GM23338 (cell line): ENCODE measurements around the gene ADGRG6. TPM values are rescaled to one million over a fixed set of nuclear protein-coding genes. Genes with fewer than 3 reads are reported as not detected.

Experiments
- ATAC-seq: fragments of 200-7000 bp; cut with Tn5 transposase; 3 replicates; pipeline ENCODE4 v1.9.1; 2020
- DNase-seq: peaks from one replicate; pipeline ENCODE4 v3.0.0-alpha.2; 2015; ENCODE audit warnings: low spot score
- H2AFZ ChIP-seq: fragments of 200-600 bp; sonication (generic); 2 replicates; pipeline ENCODE4 v1.8.0; 2016; ENCODE audit warnings: antibody characterized with exemption, mild to moderate bottlenecking, moderate library complexity
- H3F3A ChIP-seq: fragments of 200-600 bp; sonication (generic); replicated peaks from 2 replicates; pipeline ENCODE4 v1.8.0; 2017; ENCODE audit warnings: antibody characterized with exemption, mixed run types, low read depth
- H3K27ac ChIP-seq: fragments of 200-600 bp; sonication (generic); 2 replicates; pipeline ENCODE4 v1.6.1; 2016; ENCODE audit warnings: low read depth
- H3K27me3 ChIP-seq: fragments of 200-600 bp; sonication (generic); 2 replicates; pipeline ENCODE4 v1.8.0; 2016; ENCODE audit warnings: mild to moderate bottlenecking, mixed run types, moderate library complexity; ENCODE audit not compliant: insufficient read depth
- H3K36me3 ChIP-seq: fragments of 200-600 bp; sonication (generic); 2 replicates; pipeline ENCODE4 v1.8.0; 2016; ENCODE audit warnings: mild to moderate bottlenecking; ENCODE audit not compliant: insufficient read depth
- H3K4me1 ChIP-seq: fragments of 200-600 bp; sonication (generic); 2 replicates; pipeline ENCODE4 v1.8.0; 2016; ENCODE audit warnings: mild to moderate bottlenecking, moderate library complexity; ENCODE audit not compliant: insufficient read depth
- H3K4me2 ChIP-seq: fragments of 200-600 bp; sonication (generic); 2 replicates; pipeline ENCODE4 v1.7.1; 2017; ENCODE audit warnings: mixed run types
- H3K4me3 ChIP-seq: fragments of 200-600 bp; sonication (generic); 2 replicates; pipeline ENCODE4 v1.6.1; 2016; ENCODE audit warnings: mixed run types
- H3K79me2 ChIP-seq: fragments of 200-600 bp; sonication (generic); replicated peaks from 2 replicates; pipeline ENCODE4 v1.8.0; 2017; ENCODE audit warnings: mild to moderate bottlenecking; ENCODE audit not compliant: insufficient read depth
- H3K9me2 ChIP-seq: fragments of 200-600 bp; sonication (generic); 2 replicates; pipeline ENCODE4 v1.8.0; 2017; ENCODE audit not compliant: insufficient read depth
- H4K20me1 ChIP-seq: fragments of 200-600 bp; sonication (generic); replicated peaks from 2 replicates; pipeline ENCODE4 v1.8.0; 2017; ENCODE audit warnings: mild to moderate bottlenecking; ENCODE audit not compliant: insufficient read depth
- H3K27ac Mint-ChIP-seq: 2 replicates; pipeline ENCODE4 v1.8.0; 2020; ENCODE audit warnings: inconsistent platforms, mild to moderate bottlenecking, moderate library complexity, mixed read lengths
- H3K27me3 Mint-ChIP-seq: 3 replicates; pipeline ENCODE4 v1.8.0; 2022; ENCODE audit warnings: low read depth, mild to moderate bottlenecking, moderate library complexity, mixed read lengths, inconsistent platforms; ENCODE audit not compliant: insufficient read depth, poor library complexity
- H3K36me3 Mint-ChIP-seq: 3 replicates; pipeline ENCODE4 v1.8.0; 2021; ENCODE audit warnings: low read depth, mild to moderate bottlenecking, inconsistent platforms, moderate library complexity, mixed read lengths
- H3K4me1 Mint-ChIP-seq: 3 replicates; pipeline ENCODE4 v1.8.0; 2020; ENCODE audit warnings: mild to moderate bottlenecking, inconsistent platforms, mixed read lengths
- H3K4me3 Mint-ChIP-seq: 3 replicates; pipeline ENCODE4 v1.8.0; 2021; ENCODE audit warnings: moderate library complexity, mild to moderate bottlenecking, inconsistent platforms, mixed read lengths
- H3K9me3 Mint-ChIP-seq: 3 replicates; pipeline ENCODE4 v1.8.0; 2020; ENCODE audit warnings: moderate library complexity, mild to moderate bottlenecking, inconsistent platforms, mixed read lengths
- CREB1 ChIP-seq: fragments of 250-450 bp; sonication (Bioruptor Pico); IDR thresholded peaks from 2 replicates; pipeline ENCODE4 v1.5.0; 2020; ENCODE audit warnings: low read depth, mild to moderate bottlenecking, moderate library complexity
- ETS1 ChIP-seq: IDR thresholded peaks from 2 replicates; pipeline ENCODE4 v1.6.1; 2016; ENCODE audit warnings: antibody characterized with exemption
- EZH2 ChIP-seq: fragments of 200-600 bp; sonication (generic); IDR thresholded peaks from one replicate; pipeline ENCODE4 v1.8.0; 2017; ENCODE audit warnings: antibody characterized with exemption, mild to moderate bottlenecking, low read depth; ENCODE audit not compliant: unreplicated experiment
- EZH2phosphoT487 ChIP-seq: fragments of 200-600 bp; sonication (generic); IDR thresholded peaks from one replicate; pipeline ENCODE4 v1.8.1; 2018; ENCODE audit warnings: antibody characterized with exemption; ENCODE audit not compliant: unreplicated experiment
- JUNB ChIP-seq: IDR thresholded peaks from one replicate; pipeline ENCODE4 v1.6.1; 2016; ENCODE audit warnings: antibody characterized with exemption; ENCODE audit not compliant: unreplicated experiment
- NANOG ChIP-seq: IDR thresholded peaks from 2 replicates; pipeline ENCODE4 v1.6.1; 2016; ENCODE audit warnings: antibody characterized with exemption, borderline replicate concordance
- REST ChIP-seq: IDR thresholded peaks from one replicate; pipeline ENCODE4 v1.6.1; 2018; ENCODE audit warnings: antibody characterized with exemption; ENCODE audit not compliant: unreplicated experiment
- STAT1 ChIP-seq: IDR thresholded peaks from one replicate; pipeline ENCODE4 v1.6.1; 2016; ENCODE audit warnings: antibody characterized with exemption; ENCODE audit not compliant: unreplicated experiment
- ZNF114 ChIP-seq: fragments of 250-450 bp; sonication (Bioruptor Pico); IDR thresholded peaks from 2 replicates; pipeline ENCODE4 v1.5.0; 2020; ENCODE audit warnings: mild to moderate bottlenecking, moderate library complexity
- ZNF331 ChIP-seq: fragments of 250-450 bp; sonication (Bioruptor Pico); IDR thresholded peaks from 2 replicates; pipeline ENCODE4 v1.5.0; 2020; ENCODE audit warnings: low read depth, mild to moderate bottlenecking, moderate library complexity
- ZNF462 ChIP-seq: fragments of 250-450 bp; sonication (Bioruptor Pico); IDR thresholded peaks from 2 replicates; pipeline ENCODE4 v1.5.0; 2020; ENCODE audit warnings: mild to moderate bottlenecking, moderate library complexity
- polyA plus RNA-seq: library from polyadenylated mRNA; unstranded; fragments of >200 nt; fragmentation: Nextera tagmentation; extraction: Ambion mirVana; gene quantifications from 2 replicates; pipeline ENCODE4 v1.2.1, GENCODE V29; 2016
- total RNA-seq: library from RNA; depleted of rRNA; stranded (reverse); fragments of >200 nt; shearing (Covaris generic); gene quantifications from 2 replicates; pipeline ENCODE4 v1.2.3, GENCODE V29; 2014

The ADGRG6 gene
- total and polyA plus RNA-seq, 2 experiments from 2014 or later: 1.3 to 7.7 TPM

- Histone ChIP-seq H4K20me1 (no peaks in the 10 kb centered on the region), H3K27ac (peak overlapping the region; percentile 64), H3K4me1 (peaks cover 48% of the 10 kb centered on the region), H3K27me3 (no peaks in the 10 kb centered on the region), H3K4me3 (no peak overlapping the region), H3K79me2 (no peaks in the 10 kb centered on the region), H3K4me2 (peak overlapping the region; percentile 37), H3K9me2 (peaks cover 7% of the 10 kb centered on the region; the same call in 1 of the 2 replicates), H2AFZ (peak overlapping the region; percentile 21; the same call in 1 of the 2 replicates), H3F3A (no peaks in the 10 kb centered on the region), H3K36me3 (no peaks in the 10 kb centered on the region)
- Mint-ChIP-seq H3K27me3 (no peaks in the 10 kb centered on the region), H3K36me3 (peaks cover 3% of the 10 kb centered on the region; the same call in 1 of the 3 replicates), H3K9me3 (peaks cover 4% of the 10 kb centered on the region; the same call in 1 of the 3 replicates), H3K27ac (peak overlapping the region; percentile 4), H3K4me3 (no peak overlapping the region), H3K4me1 (peaks cover 24% of the 10 kb centered on the region)
- ATAC-seq (no peak), DNase-seq (no peak)
- TF ChIP-seq STAT1 (no peak), CREB1 (CRISPR knock-in tag) (no peak)
These were observed 115.5 kb downstream of the ADGRG6 start for GRCh38 chr6:142417331-142417750.

- Histone ChIP-seq H3K27me3 (no peaks in the 10 kb centered on the region), H3K36me3 (no peaks in the 10 kb centered on the region), H2AFZ (no peak overlapping the region), H3K27ac (no peak overlapping the region), H3K4me3 (no peak overlapping the region), H3K79me2 (no peaks in the 10 kb centered on the region), H4K20me1 (no peaks in the 10 kb centered on the region), H3K4me1 (peaks cover 43% of the 10 kb centered on the region), H3K4me2 (no peak overlapping the region), H3K9me2 (peaks cover 7% of the 10 kb centered on the region; the same call in 1 of the 2 replicates), H3F3A (no peaks in the 10 kb centered on the region)
- no peak overlapping the region for H3K4me3 Mint-ChIP-seq
- peaks cover 4% of the 10 kb centered on the region; the same call in 1 of the 3 replicates for H3K9me3 Mint-ChIP-seq
- ATAC-seq (no peak), DNase-seq (no peak)
- H3K4me1 Mint-ChIP-seq: peaks cover 23% of the 10 kb centered on the region
- H3K27ac Mint-ChIP-seq: no peak overlapping the region
- H3K36me3 Mint-ChIP-seq: peaks cover 3% of the 10 kb centered on the region; the same call in 1 of the 3 replicates
- no peaks in the 10 kb centered on the region for H3K27me3 Mint-ChIP-seq
- TF ChIP-seq CREB1 (CRISPR knock-in tag) (no peak), ZNF462 (CRISPR knock-in tag) (no peak), STAT1 (no peak), EZH2phosphoT487 (no peak), NANOG (no peak), ETS1 (no peak), EZH2 (no peak), ZNF331 (CRISPR knock-in tag) (no peak), ZNF114 (no peak), REST (no peak), JUNB (no peak)
These were observed 117.3 kb downstream of the ADGRG6 start for GRCh38 chr6:142419071-142419470.
